GM21528 (cell line): ENCODE results near the gene PCK2.
"Not testable (repeated sequence)": the region's sequence is repeated elsewhere in the genome, so short reads cannot be mapped to it uniquely, and the experiment has no call there.

Experiments used
- ATAC-seq: cut with Tn5 transposase; IDR thresholded peaks from one replicate; pipeline ENCODE4 v1.9.1; 2021; ENCODE audit warnings: mild to moderate bottlenecking, moderate library complexity; ENCODE audit not compliant: unreplicated experiment, low FRiP score

PCK2 gene

GRCh38 chr14:24093901-24094840 is at the start of gene PCK2:
TSS of gene PCK2 (plus strand) at chr14:24094311. CDS start at chr14:24094406, 95 bp downstream.
- peak; percentile 51 for ATAC-seq

GRCh38 chr14:24049002-24049401 is 45.1 kb upstream of the PCK2 start:
- not testable (repeated sequence) for ATAC-seq

- not testable (repeated sequence) for ATAC-seq
Observed at GRCh38 chr14:24050753-24051152, 43.4 kb upstream of the PCK2 start.

GRCh38 chr14:24051176-24051788 is 42.8 kb upstream of the PCK2 start:
- ATAC-seq = no peak

- ATAC-seq = peak; percentile 75
Observed at GRCh38 chr14:24051789-24052655, 42.1 kb upstream of the PCK2 start, which contains the start of gene CARMIL3. TSS of gene CARMIL3 (plus strand) at chr14:24052009. CDS start at chr14:24052154, 145 bp downstream.

GRCh38 chr14:24052656-24053547 is 41.2 kb upstream of the PCK2 start:
- ATAC-seq = no peak

GRCh38 chr14:24053548-24054323 is 40.4 kb upstream of the PCK2 start:
- ATAC-seq = no peak

- ATAC-seq = no peak
Observed at GRCh38 chr14:24054324-24054641, 39.8 kb upstream of the PCK2 start.

- no peak for ATAC-seq
Observed at GRCh38 chr14:24054646-24055045, 39.5 kb upstream of the PCK2 start.

GRCh38 chr14:24055971-24056799 is 37.9 kb upstream of the PCK2 start:
- no peak for ATAC-seq

GRCh38 chr14:24056800-24057184 is 37.3 kb upstream of the PCK2 start:
- ATAC-seq = no peak

- ATAC-seq = no peak
Observed at GRCh38 chr14:24057271-24057670, 36.8 kb upstream of the PCK2 start.

GRCh38 chr14:24057867-24058259 is 36.2 kb upstream of the PCK2 start:
- ATAC-seq = no peak

GRCh38 chr14:24058260-24058950 is 35.7 kb upstream of the PCK2 start:
- no peak for ATAC-seq

GRCh38 chr14:24058951-24059475 is 35.1 kb upstream of the PCK2 start:
- ATAC-seq = no peak

- no peak for ATAC-seq
Observed at GRCh38 chr14:24059841-24060388, 34.2 kb upstream of the PCK2 start.

- no peak for ATAC-seq
Observed at GRCh38 chr14:24060443-24060842, 33.7 kb upstream of the PCK2 start.
